SHP77 (cell line): ENCODE measurements around the gene UBE2U.
"Not testable (repeated sequence)": the region's sequence is repeated elsewhere in the genome, so short reads cannot be mapped to it uniquely, and the experiment has no call there.

Source experiments
- DNase-seq, 2 experiments: peaks; one replicate each; lab custom pipeline; 2025; lab: John Stamatoyannopoulos, UW

Gene UBE2U

GRCh38 chr1:64192290-64192689, 11.1 kb upstream of the UBE2U start:
- DNase-seq, result no peak

GRCh38 chr1:64194168-64195080, 9.0 kb upstream of the UBE2U start:
- no peak for DNase-seq

GRCh38 chr1:64195081-64195395, 8.4 kb upstream of the UBE2U start:
- DNase-seq, result no peak

DNA sequence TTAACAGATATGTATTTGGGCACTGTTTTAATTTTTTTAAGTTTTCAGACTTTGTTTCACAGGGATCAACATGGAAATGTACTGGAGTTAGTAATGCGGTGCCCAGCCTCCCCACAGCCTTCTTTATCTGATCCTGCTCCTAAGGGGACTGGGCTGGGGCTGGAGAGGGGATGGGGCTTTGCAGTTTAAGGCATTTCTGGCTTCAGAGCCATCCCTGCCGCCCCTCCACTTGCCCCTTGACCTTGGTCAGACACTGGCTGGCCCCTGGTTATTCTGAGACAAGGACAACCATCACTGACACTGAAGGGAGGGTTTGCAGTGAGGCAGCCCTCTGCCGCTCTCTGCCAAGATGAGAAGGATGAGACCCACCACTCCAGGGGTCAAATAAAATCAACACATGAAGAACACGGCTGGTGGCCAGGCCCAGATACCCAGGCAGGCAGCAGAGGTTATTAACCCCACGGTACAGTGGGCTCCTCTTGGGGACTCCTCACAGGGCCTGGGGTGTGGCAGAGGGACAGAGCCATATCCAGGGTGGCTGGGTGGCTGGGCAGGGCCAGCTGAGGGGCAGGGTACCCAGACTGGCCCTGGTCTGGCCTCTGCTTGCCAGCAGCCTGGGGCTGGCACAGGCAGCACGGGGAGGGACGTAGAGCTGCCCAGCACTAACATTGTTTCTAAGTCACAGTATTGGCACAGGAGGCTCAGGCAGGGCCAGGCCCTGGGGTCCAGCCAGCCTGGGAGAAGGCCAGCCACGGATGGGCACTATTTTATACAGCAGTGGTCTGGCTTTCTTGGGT, 7.2 kb upstream of the UBE2U start:
- no peak for DNase-seq

DNA sequence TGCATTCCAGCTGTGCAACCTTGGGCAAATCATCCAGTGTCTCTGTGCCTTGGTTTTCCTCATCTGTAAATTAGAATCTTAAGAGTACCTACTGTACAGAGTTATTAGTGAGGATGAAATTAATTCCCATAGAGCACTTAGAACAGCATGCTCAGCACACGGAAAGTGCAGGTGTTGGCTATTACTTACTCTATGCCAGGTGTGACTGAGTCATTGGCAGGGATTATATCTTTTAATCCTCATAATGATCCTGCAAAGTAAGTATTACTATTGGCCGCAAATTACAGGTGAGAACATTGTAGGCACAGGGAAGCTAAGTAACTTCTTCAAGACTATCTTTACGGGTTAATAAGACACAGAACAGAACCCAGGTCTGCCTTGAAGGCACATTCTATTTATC, 6.3 kb upstream of the UBE2U start:
- DNase-seq, result no peak

DNA sequence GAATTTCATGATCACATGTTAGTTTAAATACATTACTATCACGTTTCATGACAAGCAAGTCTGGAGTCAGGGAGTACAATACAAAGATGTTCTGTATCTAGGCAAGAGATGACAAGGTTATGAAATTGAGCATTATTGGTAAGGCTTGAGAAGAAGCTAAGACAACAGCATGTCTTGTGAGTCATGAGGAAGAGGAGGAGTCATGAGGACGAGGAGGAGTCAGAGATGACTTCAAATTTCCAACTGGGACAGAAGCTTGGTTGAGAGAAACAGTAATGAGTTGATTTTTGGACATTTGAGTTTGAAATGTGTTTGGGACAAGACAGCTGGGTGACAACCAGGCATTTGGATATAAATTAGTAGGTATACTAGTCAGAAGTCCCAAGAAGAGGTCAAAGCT, 4.3 kb upstream of the UBE2U start:
- no peak for DNase-seq

GRCh38 chr1:64200064-64200463, 3.4 kb upstream of the UBE2U start:
- no peak for DNase-seq

DNA sequence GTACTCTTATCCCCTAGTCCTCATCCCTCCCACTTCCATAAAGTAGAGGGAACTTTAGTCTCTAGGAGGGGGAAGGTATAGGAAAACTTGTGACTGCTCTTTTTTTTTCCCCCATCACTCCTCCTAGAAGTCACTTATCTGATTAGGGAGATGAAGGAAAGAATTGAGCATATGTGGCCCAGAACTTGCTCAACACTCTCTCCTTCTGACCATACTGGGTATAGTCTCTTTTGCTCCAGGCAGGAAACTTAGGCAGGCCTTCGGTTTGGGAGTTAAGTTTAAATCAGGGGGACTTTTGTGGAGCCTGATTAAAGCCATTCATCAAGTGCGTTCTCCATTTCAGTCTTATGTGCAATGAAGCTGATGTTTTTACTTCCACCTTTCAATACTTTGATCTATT, 5.8 kb downstream of the UBE2U start:
- no peak for DNase-seq

DNA sequence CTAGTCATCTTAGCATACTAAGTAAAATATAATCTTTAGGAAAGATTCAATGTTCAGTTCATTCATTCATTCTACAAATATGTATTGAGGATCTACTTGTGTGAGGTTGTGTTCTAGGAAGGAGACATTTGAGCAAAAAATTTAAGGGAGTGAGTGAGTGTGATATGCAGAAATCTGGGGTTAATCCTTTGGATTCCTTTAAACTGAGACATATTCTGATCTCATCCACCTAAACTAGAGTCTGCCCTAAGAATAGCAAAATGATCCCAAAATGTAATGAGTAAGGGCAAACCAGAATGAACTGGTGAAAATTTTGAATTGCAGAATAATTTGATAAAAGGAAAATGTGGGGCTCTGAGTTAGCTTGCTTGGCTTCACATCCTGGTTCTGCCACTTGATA, 8.6 kb downstream of the UBE2U start:
- DNase-seq, result no peak

GRCh38 chr1:64215576-64215975, 12.2 kb downstream of the UBE2U start:
- DNase-seq, result no peak

DNA sequence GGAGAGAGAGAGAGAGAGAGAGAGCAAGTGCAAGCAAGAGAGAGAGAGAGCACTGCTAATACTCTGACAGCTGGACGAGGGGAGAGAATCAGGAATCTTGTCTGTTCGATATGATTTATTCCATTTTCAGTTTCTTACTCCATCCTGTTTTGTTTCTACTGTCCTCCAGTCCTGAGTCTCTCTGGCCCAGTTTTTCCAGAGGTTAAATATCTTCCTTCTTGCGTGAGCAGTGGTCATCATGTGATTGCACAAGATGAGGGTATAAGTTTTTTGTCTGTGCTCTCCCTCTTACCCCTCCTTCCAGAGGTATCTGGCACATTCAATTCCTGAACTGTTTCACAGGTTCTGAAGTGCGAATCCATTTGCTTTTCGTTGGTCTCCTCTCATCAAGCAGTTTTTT, 16.8 kb downstream of the UBE2U start:
- no peak for DNase-seq

DNA sequence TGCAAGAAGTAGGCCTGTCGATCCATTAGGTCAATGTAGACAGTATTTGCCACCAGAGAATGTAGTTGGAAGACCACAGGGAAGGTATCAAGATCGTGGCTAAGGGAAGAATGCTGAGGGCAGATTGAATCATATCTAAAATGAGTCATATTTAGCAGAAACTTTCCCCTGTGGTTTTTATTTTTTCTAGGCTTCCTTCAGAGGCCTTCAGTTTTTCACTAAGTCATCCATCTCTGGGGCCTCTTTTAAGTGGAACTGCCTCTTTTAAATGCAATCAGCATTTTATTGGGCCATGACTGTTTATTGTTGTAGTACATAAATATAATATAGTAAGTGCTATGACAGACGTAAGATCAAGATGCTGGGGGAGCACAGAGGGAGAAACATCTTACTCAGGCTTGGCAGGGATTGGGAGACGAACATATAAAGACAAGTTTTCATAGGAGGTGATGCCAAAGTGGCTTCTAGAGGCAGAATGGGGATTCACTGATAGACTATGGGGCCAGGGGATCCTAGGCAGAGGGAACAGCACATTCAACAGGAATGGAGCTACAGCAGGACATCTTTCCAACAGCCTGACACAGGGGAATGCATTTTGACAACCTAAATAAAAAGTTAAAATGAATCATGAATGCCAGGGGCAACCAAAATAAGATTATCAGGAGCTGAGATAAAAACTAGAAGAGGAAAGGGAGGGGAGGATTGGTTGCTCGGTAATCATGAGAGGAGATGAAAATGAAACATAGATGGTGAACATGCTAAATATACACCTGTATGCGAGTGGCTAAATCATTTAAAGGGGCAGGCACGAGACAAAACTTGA, 20.1 kb downstream of the UBE2U start:
- no peak for DNase-seq

DNA sequence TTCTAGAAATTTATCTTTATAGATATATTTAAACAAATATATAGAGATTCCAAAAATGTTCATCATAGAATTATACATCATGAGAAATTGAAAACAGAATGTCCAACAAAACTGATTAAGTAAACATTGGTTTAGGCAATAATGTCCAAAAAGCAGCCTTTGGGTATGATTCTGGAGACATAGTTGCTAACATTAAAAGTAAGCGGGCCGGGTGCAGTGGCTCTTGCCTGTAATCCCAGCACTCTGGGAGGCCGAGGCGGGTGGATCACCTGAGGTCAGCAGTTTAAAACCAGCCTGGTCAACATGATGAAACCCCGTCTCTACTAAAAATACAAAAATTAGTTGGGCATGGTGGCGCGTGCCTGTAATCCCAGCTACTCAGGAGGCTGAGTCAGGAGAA, 20.8 kb downstream of the UBE2U start:
- DNase-seq, result not testable (repeated sequence)

DNA sequence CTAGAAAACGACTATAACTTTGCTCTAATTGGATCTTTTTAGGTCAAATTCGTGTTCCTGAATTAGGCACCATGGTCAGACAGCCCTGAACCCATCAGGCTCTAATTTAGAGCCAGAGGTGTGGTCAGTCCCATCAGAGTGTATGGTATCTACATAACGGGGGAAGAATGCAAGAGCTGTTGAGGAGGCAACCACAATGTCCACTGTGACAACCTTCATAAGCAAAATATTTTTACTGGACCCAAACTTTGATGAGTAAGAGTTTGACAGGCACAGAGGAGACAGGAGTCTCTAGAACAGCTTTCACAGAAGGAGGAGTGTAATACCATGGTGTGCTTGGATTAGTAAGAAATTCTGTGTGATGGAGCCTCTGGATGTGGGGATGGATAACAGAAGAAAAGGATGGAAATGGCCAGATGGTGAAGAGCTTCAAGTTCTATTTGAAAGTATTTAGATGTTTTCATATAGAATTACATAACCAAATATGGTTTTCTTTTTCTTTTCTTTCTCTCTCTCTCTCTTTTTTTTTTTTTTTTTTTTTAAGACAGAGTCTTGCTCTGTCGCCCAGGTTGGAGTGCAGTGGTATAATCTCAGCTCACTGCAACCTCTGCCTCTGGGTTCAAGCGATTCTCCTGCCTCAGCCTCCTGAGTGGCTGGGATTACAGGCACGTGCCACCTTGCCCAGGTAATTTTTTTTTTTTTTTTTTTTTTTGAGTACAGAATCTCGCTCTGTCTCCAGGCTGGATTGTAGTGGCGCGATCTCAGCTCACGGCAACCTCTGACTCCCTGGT, 24.9 kb downstream of the UBE2U start:
- DNase-seq, result no peak

GRCh38 chr1:64229307-64229706, 25.9 kb downstream of the UBE2U start:
- no peak for DNase-seq

GRCh38 chr1:64231153-64231552, 27.7 kb downstream of the UBE2U start:
- no peak for DNase-seq

- no peak for DNase-seq
These were observed 28.2 kb downstream of the UBE2U start for GRCh38 chr1:64231654-64232053.

DNA sequence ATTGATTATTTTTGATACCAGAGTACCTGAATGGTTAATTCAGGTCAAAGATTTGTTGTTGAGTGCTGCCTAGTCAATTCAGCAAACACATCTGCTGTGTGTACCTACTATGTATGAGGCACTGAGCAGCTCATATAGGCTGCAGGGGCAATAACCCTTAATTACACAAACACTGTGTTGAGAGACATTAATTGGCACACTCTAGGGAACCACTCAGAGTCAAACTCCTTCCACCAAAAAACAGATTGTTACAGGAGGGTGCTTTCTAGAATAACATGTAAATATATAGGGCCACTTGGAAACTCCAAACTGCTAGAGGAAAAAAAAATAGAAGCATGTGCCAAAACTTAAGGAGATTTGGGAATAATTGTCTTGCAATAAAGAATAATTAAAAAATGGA, 31.3 kb downstream of the UBE2U start:
- no peak for DNase-seq

DNA sequence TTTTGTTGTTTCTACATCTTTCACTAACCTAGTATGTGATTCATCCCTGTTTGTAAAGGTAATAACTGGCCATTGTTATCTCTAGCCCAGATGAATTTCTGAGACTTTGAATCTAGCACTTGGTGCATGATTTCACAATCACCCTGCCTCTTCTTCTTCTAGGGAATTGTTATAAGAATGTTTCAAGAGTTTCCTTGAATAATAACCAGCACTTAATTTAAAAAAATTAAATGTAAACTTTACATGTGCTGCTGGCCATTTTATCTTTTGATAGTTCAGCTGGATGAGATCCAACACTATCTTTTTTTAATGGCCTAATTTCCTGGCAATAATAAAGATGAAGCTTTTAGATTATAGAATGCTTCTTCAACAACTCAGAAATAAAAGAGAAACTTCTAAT, 31.8 kb downstream of the UBE2U start:
- no peak for DNase-seq

- no peak for DNase-seq
These were observed 32.5 kb downstream of the UBE2U start for GRCh38 chr1:64235910-64236309.

DNA sequence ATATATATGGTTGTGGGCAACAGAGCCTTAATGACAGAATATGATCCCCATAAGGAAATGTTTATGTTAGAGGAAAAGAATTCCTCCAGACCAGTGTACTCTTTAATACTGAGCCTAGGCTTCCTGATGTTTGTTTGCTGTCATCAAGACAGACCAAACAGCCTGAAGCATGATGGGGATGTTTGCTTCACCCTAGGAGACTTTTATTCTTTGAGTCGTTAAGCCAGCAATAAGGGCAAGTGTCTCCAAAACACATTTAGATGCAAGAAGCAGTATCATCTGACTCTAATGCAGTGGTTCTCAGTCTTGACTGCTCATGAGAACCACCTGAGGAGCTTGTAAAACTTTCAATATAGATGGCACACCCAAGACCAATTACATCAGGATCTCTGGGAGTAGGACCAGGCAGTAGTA, 33.1 kb downstream of the UBE2U start:
- no peak for DNase-seq

DNA sequence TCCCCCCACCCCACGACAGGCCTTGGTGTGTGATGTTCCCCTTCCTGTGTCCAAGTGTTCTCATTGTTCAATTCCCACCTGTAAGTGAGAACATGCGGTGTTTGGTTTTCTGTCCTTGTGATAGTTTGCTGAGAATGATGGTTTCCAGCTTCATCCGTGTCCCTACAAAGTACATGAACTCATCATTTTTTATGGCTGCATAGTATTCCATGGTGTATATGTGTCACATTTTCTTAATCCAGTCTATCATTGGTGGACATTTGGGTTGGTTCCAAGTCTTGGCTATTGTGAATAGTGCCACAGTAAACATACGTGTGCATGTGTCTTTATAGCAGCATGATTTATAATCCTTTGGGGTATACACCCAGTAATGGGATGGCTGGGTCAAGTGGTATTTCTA, 36.1 kb downstream of the UBE2U start:
- DNase-seq, result not testable (repeated sequence)
